Thoracic aorta (tissue), 2 donors: ENCODE results near the gene INPP5A. TPM values are rescaled to one million over a fixed set of nuclear protein-coding genes. Genes with fewer than 3 reads are reported as not detected.
"Not testable (repeated sequence)": the region's sequence is repeated elsewhere in the genome, so short reads cannot be mapped to it uniquely, and the experiment has no call there.

Experiments
- ATAC-seq: fragments of 150-250 bp; one replicate; pipeline ENCODE4 v1.8.0; 2017; ENCODE audit warnings: low read depth; ENCODE audit not compliant: insufficient number of reproducible peaks, low FRiP score
- DNase-seq: peaks from one replicate; pipeline ENCODE4 v3.0.0-alpha.2; 2020; ENCODE audit warnings: low spot score
- H3K27ac ChIP-seq, 2 donors: fragments of 200-600 bp; sonication (generic); 1 replicate in 1 of 2; 2 replicates in 1 of 2; pipeline ENCODE4 v1.5.1; 2016; ENCODE audit warnings: mild to moderate bottlenecking in 2 of 2, moderate library complexity in 2 of 2
- H3K27me3 ChIP-seq: fragments of 200-600 bp; sonication (generic); replicated peaks from 2 replicates; pipeline ENCODE4 v1.6.0; 2016; ENCODE audit warnings: mild to moderate bottlenecking; ENCODE audit not compliant: insufficient read depth
- H3K36me3 ChIP-seq: fragments of 200-600 bp; sonication (generic); one replicate; pipeline ENCODE4 v1.5.1; 2016
- H3K4me1 ChIP-seq, 2 donors: fragments of 200-600 bp; sonication (generic); 1 replicate in 1 of 2; 2 replicates in 1 of 2; pipeline versions ENCODE4 v1.5.1 to v1.6.0; 2016; ENCODE audit warnings: low read depth in 2 of 2, mild to moderate bottlenecking in 1 of 2; ENCODE audit not compliant: control insufficient read depth in 1 of 2
- H3K4me3 ChIP-seq: fragments of 200-600 bp; sonication (generic); 2 replicates; pipeline ENCODE4 v1.5.1; 2016; ENCODE audit warnings: mild to moderate bottlenecking
- H3K9me3 ChIP-seq: fragments of 200-600 bp; sonication (generic); 2 replicates; pipeline ENCODE4 v1.5.1; 2016
- total RNA-seq, 2 donors: library from RNA; depleted of rRNA; stranded (reverse); fragments of >200 nt; gene quantifications; one replicate each; pipeline versions ENCODE4 v1.1.0 to v1.2.3, GENCODE V29; 2016
- TF ChIP-seq, protein P1 (sequence below): fragments of 200-600 bp; sonication (generic); IDR thresholded peaks from one replicate; pipeline ENCODE4 v1.5.1; 2019; ENCODE audit warnings: antibody characterized with exemption

INPP5A gene
- total RNA-seq, 2 donors from 2014 or later, result 120 to 142 TPM

DNA sequence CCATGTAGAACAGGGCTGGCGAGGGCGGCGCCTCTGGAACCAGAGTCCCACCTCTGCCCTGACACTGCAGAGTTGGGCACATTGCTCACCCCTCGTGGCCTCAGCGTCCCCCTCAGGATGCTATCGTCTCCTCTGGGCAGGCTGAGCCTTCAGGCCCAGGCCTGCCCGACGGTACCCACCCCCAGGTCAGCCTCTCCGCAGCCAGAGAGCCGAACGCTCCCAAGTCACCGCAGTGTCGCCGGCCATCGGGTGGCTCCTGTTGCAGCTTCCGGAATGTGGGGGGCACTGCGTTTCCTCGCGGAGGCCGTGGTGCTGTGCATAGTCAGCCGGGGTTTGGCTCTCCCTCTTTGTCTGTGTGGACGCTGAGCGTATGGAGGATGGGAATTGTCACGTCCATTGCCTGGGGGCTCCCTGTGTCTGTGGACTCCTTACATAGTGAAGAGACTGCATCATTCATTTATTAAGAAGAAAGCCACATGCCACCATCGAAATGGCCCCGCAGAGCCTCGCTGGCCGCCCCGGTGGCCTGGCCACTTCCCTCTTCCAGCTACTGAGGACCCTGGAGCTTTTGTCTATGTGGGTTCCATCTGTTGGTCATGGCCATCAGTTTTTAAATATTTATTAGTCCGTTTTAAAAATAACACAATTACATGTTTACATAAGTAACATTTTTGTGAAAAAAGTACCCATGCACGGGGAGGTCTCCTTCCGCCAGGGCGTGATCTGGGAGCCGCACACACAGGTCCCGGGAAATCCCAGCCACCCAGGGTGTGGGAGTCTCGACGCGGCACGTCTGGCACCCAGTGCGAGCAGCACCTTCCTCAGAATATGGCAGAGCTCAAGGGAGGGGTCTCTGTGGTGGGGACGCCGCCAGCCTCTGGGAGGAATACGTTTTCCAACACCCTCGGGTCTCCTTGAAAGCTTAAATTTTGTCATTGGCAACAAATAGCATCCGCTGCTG is 232.8 kb downstream of the INPP5A start:
- ATAC-seq (no peak), DNase-seq (no peak)
- no peaks in the 10 kb centered on the region for H3K27me3 ChIP-seq
- peaks cover 41% of the 10 kb centered on the region for H3K36me3 ChIP-seq
- H3K9me3 ChIP-seq, result no peaks in the 10 kb centered on the region
- TF ChIP-seq, protein P1, sequence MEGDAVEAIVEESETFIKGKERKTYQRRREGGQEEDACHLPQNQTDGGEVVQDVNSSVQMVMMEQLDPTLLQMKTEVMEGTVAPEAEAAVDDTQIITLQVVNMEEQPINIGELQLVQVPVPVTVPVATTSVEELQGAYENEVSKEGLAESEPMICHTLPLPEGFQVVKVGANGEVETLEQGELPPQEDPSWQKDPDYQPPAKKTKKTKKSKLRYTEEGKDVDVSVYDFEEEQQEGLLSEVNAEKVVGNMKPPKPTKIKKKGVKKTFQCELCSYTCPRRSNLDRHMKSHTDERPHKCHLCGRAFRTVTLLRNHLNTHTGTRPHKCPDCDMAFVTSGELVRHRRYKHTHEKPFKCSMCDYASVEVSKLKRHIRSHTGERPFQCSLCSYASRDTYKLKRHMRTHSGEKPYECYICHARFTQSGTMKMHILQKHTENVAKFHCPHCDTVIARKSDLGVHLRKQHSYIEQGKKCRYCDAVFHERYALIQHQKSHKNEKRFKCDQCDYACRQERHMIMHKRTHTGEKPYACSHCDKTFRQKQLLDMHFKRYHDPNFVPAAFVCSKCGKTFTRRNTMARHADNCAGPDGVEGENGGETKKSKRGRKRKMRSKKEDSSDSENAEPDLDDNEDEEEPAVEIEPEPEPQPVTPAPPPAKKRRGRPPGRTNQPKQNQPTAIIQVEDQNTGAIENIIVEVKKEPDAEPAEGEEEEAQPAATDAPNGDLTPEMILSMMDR, result no peak
- H3K4me1 ChIP-seq, result no peaks in the 10 kb centered on the region
- no peak overlapping the region for H3K4me3 ChIP-seq
- no peak overlapping the region for H3K27ac ChIP-seq

DNA sequence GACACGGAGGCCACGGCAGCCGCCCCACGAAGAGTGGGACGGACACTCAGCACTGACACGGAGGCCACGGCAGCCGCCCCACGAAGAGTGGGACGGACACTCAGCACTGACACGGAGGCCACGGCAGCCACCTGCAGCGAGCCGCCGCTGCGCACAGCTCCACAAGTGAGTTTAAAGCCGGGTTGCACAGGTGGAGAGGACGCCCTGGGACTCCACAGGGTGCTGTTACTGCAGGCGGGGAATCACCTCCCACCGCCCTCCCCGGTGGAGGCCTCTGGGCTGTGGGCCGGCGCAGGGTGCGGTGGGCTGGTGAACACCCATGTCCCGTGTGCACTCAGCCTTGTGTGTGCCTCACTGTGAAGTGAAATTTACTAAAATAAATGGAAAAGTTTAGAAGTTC is 235.2 kb downstream of the INPP5A start:
- ATAC-seq, DNase-seq, H3K9me3 ChIP-seq, H3K4me1 ChIP-seq, H3K4me3 ChIP-seq, H3K27ac ChIP-seq, H3K27me3 ChIP-seq: not testable (repeated sequence)
- peaks cover 26% of the 10 kb centered on the region for H3K36me3 ChIP-seq

DNA sequence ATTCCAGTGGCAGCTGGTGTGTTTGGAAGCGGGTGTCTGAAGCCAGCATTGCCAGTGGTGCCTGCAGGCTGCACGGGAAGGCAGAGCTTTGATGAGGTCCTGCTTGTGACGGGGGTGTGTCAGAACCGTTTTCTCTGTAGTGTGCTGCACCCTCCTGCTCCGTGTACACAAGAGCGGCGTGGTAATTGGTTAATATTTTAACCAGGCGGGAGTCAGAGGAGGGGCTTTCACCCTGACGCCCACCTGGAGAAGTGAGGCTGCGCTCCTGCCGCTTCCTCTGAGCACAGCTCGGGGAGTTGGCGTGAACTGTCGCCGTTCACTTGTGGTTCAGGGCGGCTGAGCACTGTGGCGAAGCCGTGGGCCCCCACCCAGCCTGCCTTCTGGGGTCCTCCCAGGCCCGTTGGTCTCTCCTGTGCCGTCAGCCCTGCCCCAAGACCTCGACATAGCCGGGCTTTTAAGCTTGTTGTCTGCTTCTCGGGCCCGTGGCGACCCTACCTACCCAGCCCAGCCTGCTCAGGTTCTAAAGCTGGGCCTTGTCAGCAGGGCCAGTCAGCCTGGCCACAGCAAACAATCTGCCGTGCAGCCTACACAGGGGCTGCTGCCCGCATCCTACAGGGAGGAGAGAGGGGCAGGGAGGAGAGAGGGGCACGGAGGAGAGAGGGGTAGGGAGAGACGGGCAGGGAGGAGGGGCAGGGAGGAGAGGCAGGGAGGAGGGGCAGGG is 236.8 kb downstream of the INPP5A start:
- DNase-seq (no peak), ATAC-seq (no peak)
- Histone ChIP-seq H3K4me1 (no peaks in the 10 kb centered on the region), H3K36me3 (peaks cover 28% of the 10 kb centered on the region), H3K9me3 (no peaks in the 10 kb centered on the region), H3K27me3 (no peaks in the 10 kb centered on the region), H3K27ac (no peak overlapping the region), H3K4me3 (no peak overlapping the region)
- TF ChIP-seq, protein P1, result no peak

DNA sequence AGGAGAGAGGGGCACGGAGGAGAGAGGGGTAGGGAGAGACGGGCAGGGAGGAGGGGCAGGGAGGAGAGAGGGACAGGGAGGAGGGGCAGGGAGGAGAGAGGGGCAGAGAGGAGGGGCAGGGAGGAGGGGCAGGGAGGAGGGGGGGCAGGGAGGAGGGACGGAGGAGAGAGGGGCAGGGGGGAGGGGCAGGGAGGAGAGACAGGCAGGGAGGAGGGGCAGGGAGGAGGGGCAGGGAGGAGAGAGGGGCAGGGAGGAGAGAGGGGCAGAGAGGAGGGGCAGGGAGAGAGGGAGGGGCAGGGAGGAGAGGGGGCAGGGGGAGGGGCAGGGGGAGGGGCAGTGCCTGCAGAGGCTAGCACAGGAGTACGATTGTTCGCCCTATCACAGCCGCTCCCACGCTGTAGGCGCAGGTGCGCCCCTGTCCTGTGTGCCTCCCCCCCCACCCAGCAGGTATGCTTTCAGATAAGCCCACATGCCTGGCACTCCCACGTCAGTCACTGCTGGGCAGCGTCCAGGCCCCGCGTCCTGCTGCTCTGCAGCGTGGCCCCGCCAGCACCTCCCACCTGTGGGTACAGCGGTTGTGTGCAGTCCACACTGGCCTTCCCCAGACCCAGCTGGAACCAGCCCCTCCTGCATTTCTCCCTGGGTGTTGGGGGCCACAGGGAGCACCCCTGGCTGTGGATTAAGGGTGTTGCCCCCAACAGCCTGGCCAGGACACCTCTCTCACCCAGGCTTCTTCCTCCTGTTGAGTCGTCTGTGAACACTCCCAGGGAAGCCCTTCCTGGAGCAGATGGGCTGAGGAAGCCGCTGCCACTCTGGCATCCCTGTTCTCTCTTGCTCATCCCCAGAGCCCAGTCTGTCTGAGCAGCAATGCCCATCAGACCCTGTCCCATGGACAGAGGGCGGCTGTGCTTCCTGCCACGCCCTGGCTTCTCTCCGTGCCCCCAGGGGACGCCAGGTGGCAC is 237.6 kb downstream of the INPP5A start:
- ATAC-seq, result no peak
- H3K4me1 ChIP-seq, result no peaks in the 10 kb centered on the region
- H3K27ac ChIP-seq, result no peak overlapping the region
- no peak for DNase-seq
- no peak overlapping the region for H3K4me3 ChIP-seq
- peaks cover 33% of the 10 kb centered on the region for H3K36me3 ChIP-seq
- TF ChIP-seq, protein P1, result no peak
- H3K9me3 ChIP-seq, result no peaks in the 10 kb centered on the region
- no peaks in the 10 kb centered on the region for H3K27me3 ChIP-seq

DNA sequence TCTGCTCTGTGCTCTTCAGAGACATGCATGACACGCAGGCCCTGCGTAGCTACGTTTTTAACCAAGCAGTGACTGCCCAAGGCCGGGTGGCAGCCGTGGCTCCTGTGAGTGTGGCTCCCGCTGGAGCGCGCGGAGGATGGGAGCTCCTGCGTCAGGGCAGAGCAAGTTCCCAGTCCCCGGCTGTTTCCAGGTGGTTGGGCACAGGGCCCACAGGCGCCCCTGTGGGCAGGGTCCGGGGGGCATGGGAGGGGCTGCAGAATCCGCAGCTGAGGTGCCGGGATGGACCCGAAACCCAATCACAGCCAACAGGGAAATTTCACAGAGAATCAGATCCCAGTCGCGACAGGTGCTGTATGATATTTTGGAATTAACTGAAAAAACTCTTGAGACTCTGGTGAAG is 238.6 kb downstream of the INPP5A start:
- Histone ChIP-seq H3K27ac (no peak overlapping the region), H3K4me1 (no peaks in the 10 kb centered on the region), H3K27me3 (no peaks in the 10 kb centered on the region), H3K4me3 (no peak overlapping the region), H3K36me3 (peaks cover 28% of the 10 kb centered on the region), H3K9me3 (no peaks in the 10 kb centered on the region)
- DNase-seq (no peak), ATAC-seq (no peak)
- TF ChIP-seq, protein P1, result no peak
